ENCODE results near the gene C1orf105.
"Not testable (repeated sequence)": the region's sequence is repeated elsewhere in the genome, so short reads cannot be mapped to it uniquely, and the experiment has no call there.

The C1orf105 gene

DNA sequence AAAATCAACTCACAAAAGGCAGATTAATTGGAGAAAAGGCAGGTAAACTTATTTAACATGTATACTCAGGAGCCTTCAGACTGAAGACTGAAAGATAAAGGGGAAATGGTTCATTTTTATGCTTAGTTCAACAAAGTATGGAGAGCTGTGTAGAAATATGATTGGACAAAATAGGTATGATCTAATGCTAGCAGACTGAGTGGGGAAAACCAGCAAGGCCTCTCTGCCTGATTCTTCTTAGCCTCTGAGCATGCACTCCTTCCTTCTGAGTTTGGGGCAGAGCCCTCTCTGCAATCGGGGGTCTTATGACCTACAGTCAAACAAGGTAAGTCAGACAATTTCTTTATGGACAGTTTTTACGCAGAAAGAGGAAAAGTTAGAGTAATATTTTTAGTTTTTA lies 73.7 kb downstream of the C1orf105 start:
- no peak for DNase-seq

DNA sequence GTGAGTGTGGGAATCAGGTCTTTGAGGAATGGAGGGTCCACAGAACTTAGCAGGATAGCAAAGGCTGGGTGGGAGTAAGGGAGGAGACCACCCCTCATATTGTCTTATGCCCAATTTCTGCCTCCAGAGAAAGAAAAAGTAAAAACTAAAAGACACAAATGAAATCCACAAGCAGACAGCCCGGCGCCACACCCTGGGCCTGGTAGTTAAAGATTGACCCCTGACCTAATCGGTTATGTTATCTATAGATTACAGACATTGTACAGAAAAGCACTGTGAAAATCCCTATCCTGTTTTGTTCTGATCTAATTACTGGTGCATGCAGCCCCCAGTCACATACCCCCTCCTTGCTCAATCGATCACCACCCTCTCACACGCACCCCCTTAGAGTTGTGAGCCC lies 75.6 kb downstream of the C1orf105 start:
- not testable (repeated sequence) for DNase-seq

DNA sequence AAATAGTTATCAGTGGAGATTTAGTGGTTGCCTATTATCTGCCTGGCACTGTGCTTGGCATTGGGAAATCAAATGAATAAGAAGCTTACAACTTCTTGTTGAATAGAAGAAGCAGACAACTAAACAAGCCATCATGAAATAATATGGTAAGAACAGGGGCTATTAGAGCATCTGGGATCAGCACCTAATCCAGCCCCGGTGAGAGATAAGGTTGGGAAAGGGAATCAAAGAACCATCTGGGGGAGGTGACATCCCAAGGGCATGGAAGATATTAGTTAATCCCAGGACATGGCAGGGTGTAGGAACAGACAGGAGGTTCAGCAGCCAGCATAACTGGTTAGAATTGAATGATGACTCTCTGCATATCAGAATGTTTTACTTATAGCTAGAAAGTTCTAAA lies 76.2 kb downstream of the C1orf105 start:
- no peak for DNase-seq

GRCh38 chr1:172497230-172497629 lies 76.7 kb downstream of the C1orf105 start:
- DNase-seq = no peak

DNA sequence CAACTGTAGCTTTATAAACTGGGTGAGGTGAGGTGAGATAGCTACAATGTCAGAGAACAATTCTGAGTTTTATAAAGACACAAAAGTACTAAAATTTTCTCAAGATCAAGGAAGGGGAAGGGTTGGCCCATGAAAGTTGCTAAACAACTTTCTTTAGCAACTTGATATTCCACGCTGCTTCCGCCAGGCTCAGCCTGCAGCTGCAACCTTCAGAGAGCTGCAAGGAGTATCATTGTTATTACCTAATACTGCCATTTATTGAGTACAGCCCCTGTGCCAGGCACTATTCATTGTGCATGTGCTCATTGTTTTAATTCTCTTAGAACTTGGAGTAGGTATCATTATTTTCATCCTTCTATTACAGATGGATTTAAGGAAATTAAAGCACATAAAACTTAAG lies 78.4 kb downstream of the C1orf105 start:
- no peak for DNase-seq

DNA sequence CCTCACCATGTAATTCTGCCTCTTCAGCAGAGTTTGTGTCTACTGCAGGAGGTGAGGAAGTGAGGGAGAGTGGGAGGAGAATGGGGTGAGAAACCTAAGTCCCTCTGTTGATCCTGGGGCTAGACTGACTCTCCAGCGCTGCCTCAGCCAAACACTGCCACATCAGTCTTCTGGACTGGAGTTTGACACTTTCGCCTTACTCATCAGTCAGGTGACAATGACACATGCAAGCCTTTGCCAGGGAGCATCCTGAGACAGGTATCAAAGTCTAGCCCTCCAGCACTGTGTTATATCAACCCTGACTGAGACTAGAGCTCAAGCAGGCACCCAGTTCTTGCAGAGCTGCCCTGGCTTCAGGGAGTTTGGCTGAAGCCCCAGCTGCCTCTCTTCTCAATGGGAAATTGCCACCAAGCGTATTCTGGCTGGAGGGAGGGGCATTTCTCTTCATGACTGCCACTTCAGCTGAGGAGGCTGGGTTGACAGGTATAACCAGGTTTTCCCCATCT lies 79.2 kb downstream of the C1orf105 start:
- DNase-seq = no peak

GRCh38 chr1:172500207-172500606 lies 79.7 kb downstream of the C1orf105 start:
- no peak for DNase-seq

DNA sequence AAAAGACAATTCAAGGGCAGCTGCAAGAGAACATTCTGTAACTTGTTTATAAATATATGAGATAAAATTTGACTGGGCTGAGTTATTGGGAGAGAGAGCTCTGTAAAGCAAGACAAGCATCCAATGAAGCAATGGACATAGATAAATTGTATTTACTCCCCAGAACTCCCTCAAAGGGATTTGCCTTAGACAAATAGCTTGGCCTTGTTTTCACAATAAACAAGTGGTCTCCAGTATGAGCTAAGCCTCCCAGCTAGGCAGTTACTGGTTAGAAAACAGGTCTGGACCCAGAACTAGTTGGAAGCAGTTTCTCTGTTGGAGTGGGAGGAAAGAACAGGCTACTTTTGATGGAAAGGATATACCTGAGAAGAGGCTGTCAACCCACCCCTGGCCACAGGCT lies 87.3 kb downstream of the C1orf105 start:
- DNase-seq = no peak

GRCh38 chr1:172510479-172510878 lies 90.0 kb downstream of the C1orf105 start:
- no peak for DNase-seq

- no peak for DNase-seq
Observed at GRCh38 chr1:172512591-172512990, 92.1 kb downstream of the C1orf105 start.

DNA sequence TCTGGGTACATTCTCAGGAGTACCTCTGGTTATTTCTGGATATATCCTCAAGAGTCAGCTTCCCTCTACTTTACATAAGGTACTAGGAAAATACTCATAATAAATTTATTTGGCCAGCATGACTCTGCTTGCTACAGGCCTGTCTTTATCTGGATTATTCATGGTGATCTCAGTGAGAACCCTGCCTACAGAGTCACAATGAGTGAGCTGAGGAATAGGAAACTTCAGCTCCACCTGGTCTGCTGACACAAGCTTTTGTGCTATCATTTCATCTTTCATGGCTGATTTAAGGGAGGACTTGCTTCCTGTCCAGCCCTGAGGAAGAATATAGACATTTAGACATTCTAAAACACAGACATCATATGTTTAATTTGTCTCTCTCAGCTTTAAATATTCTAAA lies 93.0 kb downstream of the C1orf105 start:
- DNase-seq = no peak

- no peak for DNase-seq
Observed at GRCh38 chr1:172514108-172514507, 93.6 kb downstream of the C1orf105 start.

DNA sequence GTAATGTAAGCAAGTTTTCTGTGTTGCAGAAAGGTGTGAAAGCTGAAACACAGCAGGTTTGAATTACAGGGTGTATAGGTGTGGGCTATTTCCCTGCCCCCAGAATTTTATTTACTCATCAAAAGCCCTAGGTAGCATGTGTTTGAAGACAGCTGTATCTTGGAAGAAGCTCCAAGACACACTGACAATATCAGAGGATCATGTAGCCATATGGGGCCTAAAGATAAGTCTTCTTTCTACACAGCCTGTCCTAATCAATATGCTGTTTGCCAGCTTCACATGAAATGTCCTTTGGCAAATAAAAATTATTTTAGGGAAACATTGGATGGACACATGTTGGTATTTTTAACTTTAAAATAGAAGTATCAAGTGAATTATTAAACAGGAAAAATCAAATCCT lies 95.0 kb downstream of the C1orf105 start:
- no peak for DNase-seq

GRCh38 chr1:172515927-172516326 lies 95.4 kb downstream of the C1orf105 start:
- DNase-seq = no peak

DNA sequence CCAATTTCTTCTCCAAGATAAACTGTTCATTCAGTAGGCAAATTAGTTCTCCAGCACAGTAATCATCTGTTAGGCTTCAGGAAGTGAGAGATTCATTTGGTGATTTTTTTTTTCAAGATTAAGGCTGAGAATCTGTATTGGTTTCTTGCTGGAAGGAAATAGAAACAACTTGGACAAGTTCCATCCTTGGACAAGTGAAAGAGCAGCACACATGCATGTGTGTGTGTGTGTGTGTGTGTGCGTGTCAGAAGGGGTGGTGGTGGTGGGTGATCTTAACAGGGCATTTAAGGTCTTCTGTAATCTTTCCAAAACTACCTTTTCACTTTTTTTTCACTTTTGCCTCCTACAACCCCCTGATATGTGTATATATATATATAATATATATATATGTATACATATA lies 96.6 kb downstream of the C1orf105 start:
- DNase-seq = no peak

DNA sequence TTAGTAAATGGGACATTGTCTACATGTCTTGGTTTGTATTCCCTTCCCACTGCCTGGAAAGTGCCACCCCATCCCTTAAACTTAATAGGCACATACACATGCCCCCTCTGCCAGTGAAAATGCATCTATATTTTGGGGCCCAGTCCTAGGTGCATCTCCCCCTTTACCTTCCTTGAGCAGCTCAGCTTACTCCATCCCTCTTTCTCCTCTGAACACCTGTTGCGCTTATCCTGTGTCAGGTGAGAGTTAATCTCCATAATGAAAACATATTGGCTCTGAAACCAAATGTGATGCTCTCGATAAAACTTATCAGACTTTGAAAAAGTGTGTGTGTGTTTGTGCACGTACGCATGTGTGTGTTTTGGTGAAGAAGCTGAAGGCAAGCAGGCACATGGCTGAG lies 97.1 kb downstream of the C1orf105 start:
- DNase-seq = no peak

Data from activated gamma-delta T cell treated with Interleukin-2 at 50 U/mL for 16 hours (primary cell).